ENCODE results near the gene INPP5F.
"Not testable (repeated sequence)": the region's sequence is repeated elsewhere in the genome, so short reads cannot be mapped to it uniquely, and the experiment has no call there.

INPP5F gene

GRCh38 chr10:119859420-119860258 lies 133.8 kb downstream of the INPP5F start:
- no peak for TF ChIP-seq POLR2AphosphoS5 (IDR thresholded peaks at IDR 0.05; ENCODE audit: low read depth, low read length)
- TF ChIP-seq POLR2A (IDR thresholded peaks at IDR 0.05; ENCODE audit: low read depth, low read length): no peak
- no peak for TF ChIP-seq TAF1 (IDR thresholded peaks at IDR 0.05; ENCODE audit: borderline replicate concordance, low read depth, low read length)
- DNase-seq (ENCODE audit: insufficient read length) (no peak), FAIRE-seq (peak; percentile 89)

GRCh38 chr10:119860866-119861607 lies 135.2 kb downstream of the INPP5F start:
- DNase-seq (ENCODE audit: insufficient read length): no peak
- FAIRE-seq: peak; percentile 81
- TF ChIP-seq POLR2A (IDR thresholded peaks at IDR 0.05; ENCODE audit: low read depth, low read length) (no peak), TAF1 (IDR thresholded peaks at IDR 0.05; ENCODE audit: borderline replicate concordance, low read depth, low read length) (no peak), POLR2AphosphoS5 (IDR thresholded peaks at IDR 0.05; ENCODE audit: low read depth, low read length) (no peak)

GRCh38 chr10:119862524-119862923 lies 136.7 kb downstream of the INPP5F start:
- TF ChIP-seq POLR2A (IDR thresholded peaks at IDR 0.05; ENCODE audit: low read depth, low read length) (no peak), TAF1 (IDR thresholded peaks at IDR 0.05; ENCODE audit: borderline replicate concordance, low read depth, low read length) (no peak), POLR2AphosphoS5 (IDR thresholded peaks at IDR 0.05; ENCODE audit: low read depth, low read length) (no peak)
- FAIRE-seq (no peak), DNase-seq (ENCODE audit: insufficient read length) (no peak)

GRCh38 chr10:119863951-119864565 lies 138.2 kb downstream of the INPP5F start:
- DNase-seq (ENCODE audit: insufficient read length): no peak
- FAIRE-seq: peak; percentile 42
- TF ChIP-seq POLR2A (IDR thresholded peaks at IDR 0.05; ENCODE audit: low read depth, low read length) (no peak), TAF1 (IDR thresholded peaks at IDR 0.05; ENCODE audit: borderline replicate concordance, low read depth, low read length) (no peak), POLR2AphosphoS5 (IDR thresholded peaks at IDR 0.05; ENCODE audit: low read depth, low read length) (no peak)

GRCh38 chr10:119865699-119866240 lies 139.9 kb downstream of the INPP5F start:
- no peak for TF ChIP-seq POLR2AphosphoS5 (IDR thresholded peaks at IDR 0.05; ENCODE audit: low read depth, low read length)
- no peak for TF ChIP-seq POLR2A (IDR thresholded peaks at IDR 0.05; ENCODE audit: low read depth, low read length)
- TF ChIP-seq TAF1 (IDR thresholded peaks at IDR 0.05; ENCODE audit: borderline replicate concordance, low read depth, low read length): no peak
- DNase-seq (ENCODE audit: insufficient read length) (no peak), FAIRE-seq (no peak)

GRCh38 chr10:119867317-119867716 lies 141.5 kb downstream of the INPP5F start:
- TF ChIP-seq POLR2AphosphoS5 (IDR thresholded peaks at IDR 0.05; ENCODE audit: low read depth, low read length) (no peak), POLR2A (IDR thresholded peaks at IDR 0.05; ENCODE audit: low read depth, low read length) (no peak), TAF1 (IDR thresholded peaks at IDR 0.05; ENCODE audit: borderline replicate concordance, low read depth, low read length) (no peak)
- FAIRE-seq (no peak), DNase-seq (ENCODE audit: insufficient read length) (no peak)

GRCh38 chr10:119869398-119869797 lies 143.5 kb downstream of the INPP5F start:
- DNase-seq (ENCODE audit: insufficient read length); FAIRE-seq: not testable (repeated sequence)

- peak; percentile 64 for FAIRE-seq
Measured at GRCh38 chr10:119871881-119872609, 146.2 kb downstream of the INPP5F start.

GRCh38 chr10:119872610-119872859 lies 146.7 kb downstream of the INPP5F start, which contains the start of gene MCMBP:
MCMBP (minus strand) TSS chr10:119872843; CDS start chr10:119872584, 259 bp downstream.
- FAIRE-seq: no peak
- TF ChIP-seq POLR2A (IDR thresholded peaks at IDR 0.05; ENCODE audit: low read depth, low read length) (peak; percentile 79), TAF1 (IDR thresholded peaks at IDR 0.05; ENCODE audit: borderline replicate concordance, low read depth, low read length) (peak; percentile 81), POLR2AphosphoS5 (IDR thresholded peaks at IDR 0.05; ENCODE audit: low read depth, low read length) (peak; percentile 66; the same call in 1 of the 2 replicates)
- no peak for DNase-seq (ENCODE audit: insufficient read length)

More at GRCh38 chr10:119871881-119872609, 146.2 kb downstream of the INPP5F start:
- TF ChIP-seq TAF1 (IDR thresholded peaks at IDR 0.05; ENCODE audit: borderline replicate concordance, low read depth, low read length): no peak
- no peak for TF ChIP-seq POLR2AphosphoS5 (IDR thresholded peaks at IDR 0.05; ENCODE audit: low read depth, low read length)
- TF ChIP-seq POLR2A (IDR thresholded peaks at IDR 0.05; ENCODE audit: low read depth, low read length): no peak
- DNase-seq (ENCODE audit: insufficient read length): peak; percentile 43

- TF ChIP-seq POLR2AphosphoS5 (IDR thresholded peaks at IDR 0.05; ENCODE audit: low read depth, low read length): peak; percentile 41; the same call in 1 of the 2 replicates
- no peak for TF ChIP-seq TAF1 (IDR thresholded peaks at IDR 0.05; ENCODE audit: borderline replicate concordance, low read depth, low read length)
- TF ChIP-seq POLR2A (IDR thresholded peaks at IDR 0.05; ENCODE audit: low read depth, low read length): peak; percentile 58
- FAIRE-seq (peak; percentile 99), DNase-seq (ENCODE audit: insufficient read length) (peak; percentile 69)
Measured at GRCh38 chr10:119872860-119873681, 147.2 kb downstream of the INPP5F start.

All from GM12892 (cell line).